ENCODE measurements around the gene TRIM27.
A peak's percentile ranks its signal among the peaks of the same experiment; 100 is the strongest.
"Not testable (repeated sequence)": the region's sequence is repeated elsewhere in the genome, so short reads cannot be mapped to it uniquely, and the experiment has no call there.

Gene TRIM27

GRCh38 chr6:28941684-28942448 is 18.1 kb upstream of the TRIM27 start:
- FAIRE-seq = no peak

- FAIRE-seq = no peak
These were observed 17.3 kb upstream of the TRIM27 start for GRCh38 chr6:28940858-28941683.

GRCh38 chr6:28940294-28940857 is 16.6 kb upstream of the TRIM27 start:
- FAIRE-seq = no peak

- no peak for FAIRE-seq
These were observed 9.3 kb upstream of the TRIM27 start for GRCh38 chr6:28933069-28933468.

- no peak for FAIRE-seq
These were observed 6.3 kb upstream of the TRIM27 start for GRCh38 chr6:28929887-28930620.

- FAIRE-seq = not testable (repeated sequence)
These were observed 5.6 kb upstream of the TRIM27 start for GRCh38 chr6:28929339-28929738.

GRCh38 chr6:28927846-28928245 is 4.1 kb upstream of the TRIM27 start:
- FAIRE-seq = no peak

GRCh38 chr6:28922821-28923317 is 916 bp downstream of the TRIM27 start:
- no peak for FAIRE-seq

GRCh38 chr6:28922004-28922820 is 1.6 kb downstream of the TRIM27 start:
- no peak for FAIRE-seq

GRCh38 chr6:28920281-28920680 is 3.5 kb downstream of the TRIM27 start:
- FAIRE-seq = no peak

GRCh38 chr6:28914941-28915340 is 8.8 kb downstream of the TRIM27 start:
- no peak for FAIRE-seq

GRCh38 chr6:28910901-28911690 is 12.7 kb downstream of the TRIM27 start:
- no peak for FAIRE-seq

- FAIRE-seq = no peak
These were observed 16.4 kb downstream of the TRIM27 start for GRCh38 chr6:28907394-28907793.

- no peak for FAIRE-seq
These were observed 17.1 kb downstream of the TRIM27 start for GRCh38 chr6:28906669-28907068.

- no peak for FAIRE-seq
These were observed 20.1 kb downstream of the TRIM27 start for GRCh38 chr6:28903686-28904085.

- no peak for FAIRE-seq
These were observed 22.0 kb downstream of the TRIM27 start for GRCh38 chr6:28901831-28902230.

GRCh38 chr6:28900577-28901256 is 23.1 kb downstream of the TRIM27 start:
- FAIRE-seq = no peak

- no peak for FAIRE-seq
These were observed 25.1 kb downstream of the TRIM27 start for GRCh38 chr6:28898710-28898965.

- FAIRE-seq = no peak
These were observed 26.4 kb downstream of the TRIM27 start for GRCh38 chr6:28897369-28897745.

- peak; percentile 72 for FAIRE-seq
These were observed 27.0 kb downstream of the TRIM27 start for GRCh38 chr6:28896505-28897368.
